ENCODE measurements around the gene SDK2. TPM values are rescaled to one million over a fixed set of nuclear protein-coding genes. Genes with fewer than 3 reads are reported as not detected.
A peak's percentile ranks its signal among the peaks of the same experiment; 100 is the strongest.

SDK2 gene
- total and polyA plus RNA-seq, 2 experiments from 2014 or later, result 0.74 to 5.1 TPM

GRCh38 chr17:73301369-73301768 lies 342.9 kb downstream of the SDK2 start (continued):
- TF ChIP-seq, protein P1, sequence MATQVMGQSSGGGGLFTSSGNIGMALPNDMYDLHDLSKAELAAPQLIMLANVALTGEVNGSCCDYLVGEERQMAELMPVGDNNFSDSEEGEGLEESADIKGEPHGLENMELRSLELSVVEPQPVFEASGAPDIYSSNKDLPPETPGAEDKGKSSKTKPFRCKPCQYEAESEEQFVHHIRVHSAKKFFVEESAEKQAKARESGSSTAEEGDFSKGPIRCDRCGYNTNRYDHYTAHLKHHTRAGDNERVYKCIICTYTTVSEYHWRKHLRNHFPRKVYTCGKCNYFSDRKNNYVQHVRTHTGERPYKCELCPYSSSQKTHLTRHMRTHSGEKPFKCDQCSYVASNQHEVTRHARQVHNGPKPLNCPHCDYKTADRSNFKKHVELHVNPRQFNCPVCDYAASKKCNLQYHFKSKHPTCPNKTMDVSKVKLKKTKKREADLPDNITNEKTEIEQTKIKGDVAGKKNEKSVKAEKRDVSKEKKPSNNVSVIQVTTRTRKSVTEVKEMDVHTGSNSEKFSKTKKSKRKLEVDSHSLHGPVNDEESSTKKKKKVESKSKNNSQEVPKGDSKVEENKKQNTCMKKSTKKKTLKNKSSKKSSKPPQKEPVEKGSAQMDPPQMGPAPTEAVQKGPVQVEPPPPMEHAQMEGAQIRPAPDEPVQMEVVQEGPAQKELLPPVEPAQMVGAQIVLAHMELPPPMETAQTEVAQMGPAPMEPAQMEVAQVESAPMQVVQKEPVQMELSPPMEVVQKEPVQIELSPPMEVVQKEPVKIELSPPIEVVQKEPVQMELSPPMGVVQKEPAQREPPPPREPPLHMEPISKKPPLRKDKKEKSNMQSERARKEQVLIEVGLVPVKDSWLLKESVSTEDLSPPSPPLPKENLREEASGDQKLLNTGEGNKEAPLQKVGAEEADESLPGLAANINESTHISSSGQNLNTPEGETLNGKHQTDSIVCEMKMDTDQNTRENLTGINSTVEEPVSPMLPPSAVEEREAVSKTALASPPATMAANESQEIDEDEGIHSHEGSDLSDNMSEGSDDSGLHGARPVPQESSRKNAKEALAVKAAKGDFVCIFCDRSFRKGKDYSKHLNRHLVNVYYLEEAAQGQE (IDR thresholded peaks at IDR 0.05; ENCODE audit: unreplicated experiment), result no peak
- no peak for TF ChIP-seq STAT1 (IDR thresholded peaks at IDR 0.05; ENCODE audit: unreplicated experiment)
- TF ChIP-seq ZNF114 (CRISPR knock-in tag; IDR thresholded peaks at IDR 0.05), result no peak

GRCh38 chr17:73300392-73300791 lies 343.9 kb downstream of the SDK2 start:
- Histone ChIP-seq H2AFZ (no peak overlapping the region), H3K36me3 (ENCODE audit: insufficient read depth) (no peaks in the 10 kb centered on the region), H3K4me2 (no peak overlapping the region), H3K79me2 (replicated peaks; ENCODE audit: insufficient read depth) (peaks cover 51% of the 10 kb centered on the region), H3K27ac (ENCODE audit: low read depth) (no peak overlapping the region), H3K27me3 (ENCODE audit: insufficient read depth) (no peaks in the 10 kb centered on the region), H3F3A (replicated peaks; ENCODE audit: low read depth) (no peaks in the 10 kb centered on the region), H4K20me1 (replicated peaks; ENCODE audit: insufficient read depth) (no peaks in the 10 kb centered on the region; the same call in 1 of the 2 replicates), H3K4me3 (no peak overlapping the region), H3K4me1 (ENCODE audit: insufficient read depth) (peaks cover 8% of the 10 kb centered on the region), H3K9me2 (ENCODE audit: insufficient read depth) (no peaks in the 10 kb centered on the region)
- Mint-ChIP-seq H3K36me3 (ENCODE audit: low read depth) (no peaks in the 10 kb centered on the region), H3K27ac (no peak overlapping the region), H3K27me3 (ENCODE audit: insufficient read depth, low read depth, poor library complexity) (peaks cover 8% of the 10 kb centered on the region), H3K4me1 (peaks cover 12% of the 10 kb centered on the region), H3K4me3 (no peak overlapping the region), H3K9me3 (no peaks in the 10 kb centered on the region)
- TF ChIP-seq STAT1 (IDR thresholded peaks at IDR 0.05; ENCODE audit: unreplicated experiment), result no peak
- no peak for TF ChIP-seq EZH2phosphoT487 (IDR thresholded peaks at IDR 0.05; ENCODE audit: unreplicated experiment)
- DNase-seq (ENCODE audit: low spot score), result no peak
- no peak for ATAC-seq

GRCh38 chr17:73297934-73298861 lies 346.0 kb downstream of the SDK2 start:
- H3K4me3 Mint-ChIP-seq, result no peak overlapping the region
- H3K9me3 Mint-ChIP-seq, result no peaks in the 10 kb centered on the region
- no peaks in the 10 kb centered on the region for H3K9me2 ChIP-seq (ENCODE audit: insufficient read depth)
- H3K4me1 Mint-ChIP-seq, result peaks cover 4% of the 10 kb centered on the region; the same call in 2 of the 3 replicates
- no peaks in the 10 kb centered on the region for H3K4me1 ChIP-seq (ENCODE audit: insufficient read depth)
- no peaks in the 10 kb centered on the region for H3F3A ChIP-seq (replicated peaks; ENCODE audit: low read depth)
- H3K79me2 ChIP-seq (replicated peaks; ENCODE audit: insufficient read depth), result peaks cover 37% of the 10 kb centered on the region
- H3K4me2 ChIP-seq, result no peak overlapping the region
- no peak for DNase-seq (ENCODE audit: low spot score)
- H3K27ac Mint-ChIP-seq, result no peak overlapping the region
- H3K27me3 ChIP-seq (ENCODE audit: insufficient read depth), result no peaks in the 10 kb centered on the region
- H3K36me3 Mint-ChIP-seq (ENCODE audit: low read depth), result no peaks in the 10 kb centered on the region
- H3K27me3 Mint-ChIP-seq (ENCODE audit: insufficient read depth, low read depth, poor library complexity), result peaks cover 6% of the 10 kb centered on the region
- peak; percentile 45 for ATAC-seq
- no peak overlapping the region for H3K4me3 ChIP-seq
- H3K27ac ChIP-seq (ENCODE audit: low read depth), result no peak overlapping the region
- no peaks in the 10 kb centered on the region; the same call in 1 of the 2 replicates for H4K20me1 ChIP-seq (replicated peaks; ENCODE audit: insufficient read depth)
- H2AFZ ChIP-seq, result no peak overlapping the region
- no peaks in the 10 kb centered on the region for H3K36me3 ChIP-seq (ENCODE audit: insufficient read depth)
- TF ChIP-seq ETS1 (IDR thresholded peaks at IDR 0.05) (no peak), POLR2AphosphoS5 (IDR thresholded peaks at IDR 0.05; ENCODE audit: low read depth) (no peak), EZH2 (IDR thresholded peaks at IDR 0.05; ENCODE audit: low read depth, unreplicated experiment) (no peak), EZH2phosphoT487 (IDR thresholded peaks at IDR 0.05; ENCODE audit: unreplicated experiment) (no peak)
